GM21423 (cell line): ENCODE data around the gene TRPC4.
"Not testable (repeated sequence)": the region's sequence is repeated elsewhere in the genome, so short reads cannot be mapped to it uniquely, and the experiment has no call there.

Source experiments
- ATAC-seq: cut with Tn5 transposase; IDR thresholded peaks from one replicate; pipeline ENCODE4 v1.9.1; 2021; ENCODE audit warnings: mild to moderate bottlenecking, moderate library complexity; ENCODE audit not compliant: unreplicated experiment

TRPC4 gene

GRCh38 chr13:37835392-37835791 lies 34.2 kb downstream of the TRPC4 start:
- ATAC-seq, result no peak

GRCh38 chr13:37833411-37833810 lies 36.2 kb downstream of the TRPC4 start:
- ATAC-seq, result no peak

GRCh38 chr13:37816276-37816675 lies 53.3 kb downstream of the TRPC4 start:
- ATAC-seq, result no peak

- ATAC-seq, result no peak
Measured at GRCh38 chr13:37811441-37811840, 58.1 kb downstream of the TRPC4 start.

GRCh38 chr13:37806666-37807065 lies 62.9 kb downstream of the TRPC4 start:
- no peak for ATAC-seq

GRCh38 chr13:37797631-37798030 lies 71.9 kb downstream of the TRPC4 start:
- no peak for ATAC-seq

- not testable (repeated sequence) for ATAC-seq
Measured at GRCh38 chr13:37796795-37797194, 72.8 kb downstream of the TRPC4 start.

- no peak for ATAC-seq
Measured at GRCh38 chr13:37795326-37795725, 74.2 kb downstream of the TRPC4 start.

- no peak for ATAC-seq
Measured at GRCh38 chr13:37791699-37792098, 77.9 kb downstream of the TRPC4 start.

GRCh38 chr13:37788346-37788745 lies 81.2 kb downstream of the TRPC4 start:
- no peak for ATAC-seq

GRCh38 chr13:37777676-37778075 lies 91.9 kb downstream of the TRPC4 start:
- no peak for ATAC-seq

- ATAC-seq, result no peak
Measured at GRCh38 chr13:37775871-37776270, 93.7 kb downstream of the TRPC4 start.

- no peak for ATAC-seq
Measured at GRCh38 chr13:37772644-37773043, 96.9 kb downstream of the TRPC4 start.

- no peak for ATAC-seq
Measured at GRCh38 chr13:37769545-37769944, 100.0 kb downstream of the TRPC4 start.

GRCh38 chr13:37769078-37769477 lies 100.5 kb downstream of the TRPC4 start:
- no peak for ATAC-seq

- ATAC-seq, result no peak
Measured at GRCh38 chr13:37766502-37766901, 103.1 kb downstream of the TRPC4 start.

- ATAC-seq, result no peak
Measured at GRCh38 chr13:37755349-37755748, 114.2 kb downstream of the TRPC4 start.

GRCh38 chr13:37753776-37754175 lies 115.8 kb downstream of the TRPC4 start:
- no peak for ATAC-seq

- ATAC-seq, result no peak
Measured at GRCh38 chr13:37752146-37752545, 117.4 kb downstream of the TRPC4 start.

- no peak for ATAC-seq
Measured at GRCh38 chr13:37751025-37751424, 118.5 kb downstream of the TRPC4 start.

- no peak for ATAC-seq
Measured at GRCh38 chr13:37748913-37749312, 120.7 kb downstream of the TRPC4 start.

- ATAC-seq, result no peak
Measured at GRCh38 chr13:37747071-37747612, 122.4 kb downstream of the TRPC4 start.

GRCh38 chr13:37741536-37741935 lies 128.0 kb downstream of the TRPC4 start:
- no peak for ATAC-seq
